ENCODE data around the gene HLA-DOB. TPM values are rescaled to one million over a fixed set of nuclear protein-coding genes. Genes with fewer than 3 reads are reported as not detected.
A peak's percentile ranks its signal among the peaks of the same experiment; 100 is the strongest.

The HLA-DOB gene
- total and polyA plus RNA-seq, 2 of the 13 experiments (the other 11 are each of a cell fraction or from before 2014, with no cell fraction given): not detected

- TF ChIP-seq ZNF800 (CRISPR knock-in tag; IDR thresholded peaks at IDR 0.05): peak; percentile 98
- no peak for TF ChIP-seq TCF7 (IDR thresholded peaks at IDR 0.05; ENCODE audit: low read depth)
- TF ChIP-seq CREB3 (CRISPR knock-in tag; IDR thresholded peaks at IDR 0.05): peak; percentile 86; the same call in 1 of the 2 replicates
- TF ChIP-seq CBX5 (CRISPR knock-in tag; IDR thresholded peaks at IDR 0.05; ENCODE audit: borderline replicate concordance): peak; percentile 78; the same call in 1 of the 2 replicates
- TF ChIP-seq ZNF3 (CRISPR knock-in tag; IDR thresholded peaks at IDR 0.05): no peak
- 0 out of 2 replicates have a peak, but pooled peaks have one; percentile 64 for TF ChIP-seq ZNF850 (CRISPR knock-in tag; conservative IDR thresholded peaks at IDR 0.05)
- no peak for TF ChIP-seq MTA1 (CRISPR knock-in tag; IDR thresholded peaks at IDR 0.05; ENCODE audit: borderline replicate concordance)
- no peak for TF ChIP-seq PCBP1 (IDR thresholded peaks at IDR 0.05; ENCODE audit: borderline replicate concordance, low read depth, low read length)
- TF ChIP-seq MTA3 (CRISPR knock-in tag; IDR thresholded peaks at IDR 0.05): no peak
- no peak for TF ChIP-seq MLLT10 (CRISPR knock-in tag; IDR thresholded peaks at IDR 0.05)
- 0 out of 2 replicates have a peak, but pooled peaks have one; percentile 6 for TF ChIP-seq ZXDC (CRISPR knock-in tag; IDR thresholded peaks at IDR 0.05)
- TF ChIP-seq MTERF4 (CRISPR knock-in tag; IDR thresholded peaks at IDR 0.05): peak; percentile 58
- TF ChIP-seq NR3C1 (CRISPR knock-in tag; IDR thresholded peaks at IDR 0.05): no peak
- 0 out of 2 replicates have a peak, but pooled peaks have one; percentile 14 for TF ChIP-seq ZNF770 (CRISPR knock-in tag; IDR thresholded peaks at IDR 0.05)
- TF ChIP-seq ZNF562 (CRISPR knock-in tag; IDR thresholded peaks at IDR 0.05; ENCODE audit: borderline replicate concordance): no peak
- TF ChIP-seq SIN3A (IDR thresholded peaks at IDR 0.05; ENCODE audit: borderline replicate concordance, low read depth, low read length): peak; percentile 62; the same call in 1 of the 2 replicates
- TF ChIP-seq PHF5A (CRISPR knock-in tag; IDR thresholded peaks at IDR 0.05; ENCODE audit: low read depth, unreplicated experiment): peak; percentile 88
- TF ChIP-seq SUZ12 (IDR thresholded peaks at IDR 0.05; ENCODE audit: low read depth, low read length): no peak
- TF ChIP-seq EP300 (IDR thresholded peaks at IDR 0.05; ENCODE audit: low read depth in 2 of 2, low read length in 2 of 2): peak in 1 of 2 experiments; percentile 2; a peak in 1 of 4 replicates
- no peak; the same call in 1 of the 2 replicates for TF ChIP-seq EP300 (CRISPR knock-in tag; IDR thresholded peaks at IDR 0.05; ENCODE audit: borderline replicate concordance)
Measured at GRCh38 chr6:32853541-32854375, 37.0 kb upstream of the HLA-DOB start, which contains the start of the genes PSMB9 and TAP1 (continued).

Data from HepG2 (cell line).